Smooth muscle cell (in vitro differentiated cells): ENCODE measurements around the gene IFRD1. TPM values are rescaled to one million over a fixed set of nuclear protein-coding genes. Genes with fewer than 3 reads are reported as not detected.
"Not testable (repeated sequence)": the region's sequence is repeated elsewhere in the genome, so short reads cannot be mapped to it uniquely, and the experiment has no call there.

Experiments used
- DNase-seq: peaks from one replicate; lab custom pipeline; 2025; ENCODE audit not compliant: unreplicated experiment; lab: John Stamatoyannopoulos, UW
- H2AFZ ChIP-seq: fragments of 200-600 bp; sonication (generic); 2 replicates; pipeline ENCODE4 v1.6.0; 2016; ENCODE audit warnings: antibody characterized with exemption, low read depth, mild to moderate bottlenecking
- H3F3A ChIP-seq: fragments of 200-600 bp; sonication (generic); 2 replicates; pipeline ENCODE4 v1.6.0; 2017; ENCODE audit warnings: antibody characterized with exemption, low read depth
- H3K27ac ChIP-seq: fragments of 200-600 bp; sonication (generic); 2 replicates; pipeline ENCODE4 v1.5.1; 2016; ENCODE audit warnings: low read depth, mild to moderate bottlenecking
- H3K27me3 ChIP-seq: fragments of 200-600 bp; sonication (generic); 2 replicates; pipeline ENCODE4 v1.6.1; 2016; ENCODE audit warnings: low read depth, mild to moderate bottlenecking
- H3K36me3 ChIP-seq: fragments of 200-600 bp; sonication (generic); 2 replicates; pipeline ENCODE4 v1.5.1; 2016; ENCODE audit warnings: low read depth
- H3K4me1 ChIP-seq: fragments of 200-600 bp; sonication (generic); 2 replicates; pipeline ENCODE4 v1.5.1; 2016; ENCODE audit warnings: low read depth
- H3K4me2 ChIP-seq: fragments of 200-600 bp; sonication (generic); 2 replicates; pipeline ENCODE4 v1.6.0; 2016; ENCODE audit warnings: mild to moderate bottlenecking
- H3K4me3 ChIP-seq: fragments of 200-600 bp; sonication (generic); 2 replicates; pipeline ENCODE4 v1.5.1; 2016; ENCODE audit warnings: mild to moderate bottlenecking
- H3K79me2 ChIP-seq: fragments of 200-600 bp; sonication (generic); 2 replicates; pipeline ENCODE4 v1.6.0; 2016; ENCODE audit warnings: low read depth, mild to moderate bottlenecking
- H3K9ac ChIP-seq: fragments of 200-600 bp; sonication (generic); 2 replicates; pipeline ENCODE4 v1.6.0; 2016; ENCODE audit warnings: low read depth
- H3K9me3 ChIP-seq: fragments of 200-600 bp; sonication (generic); replicated peaks from 2 replicates; pipeline ENCODE4 v1.5.1; 2016; ENCODE audit warnings: low read depth
- H4K20me1 ChIP-seq: fragments of 200-600 bp; sonication (generic); 2 replicates; pipeline ENCODE4 v1.6.0; 2016; ENCODE audit warnings: low read depth
- CTCF ChIP-seq: fragments of 200-600 bp; sonication (generic); IDR thresholded peaks from 2 replicates; pipeline ENCODE4 v1.5.1; 2017; ENCODE audit warnings: borderline replicate concordance, mild to moderate bottlenecking, antibody characterized with exemption; ENCODE audit not compliant: insufficient read depth, poor library complexity, severe bottlenecking
- WGBS: methylation state at CpG from one replicate; pipeline ENCODE4 v1.1.7; 2016; ENCODE audit warnings: low lambda C conversion rate; 5-methylcytosine and 5-hydroxymethylcytosine counted together
- polyA plus RNA-seq: library from polyadenylated mRNA; unstranded; fragments of >200 nt; fragmentation: Nextera tagmentation; extraction: Ambion mirVana; gene quantifications from 2 replicates; pipeline ENCODE4 v1.2.1, GENCODE V29; 2016
- total RNA-seq: library from RNA; depleted of rRNA; stranded (reverse); fragments of >200 nt; gene quantifications from 2 replicates; pipeline ENCODE4 v1.2.3, GENCODE V29; 2014

The IFRD1 gene
- total and polyA plus RNA-seq, 2 experiments from 2014 or later, result 70.5 to 150 TPM

DNA sequence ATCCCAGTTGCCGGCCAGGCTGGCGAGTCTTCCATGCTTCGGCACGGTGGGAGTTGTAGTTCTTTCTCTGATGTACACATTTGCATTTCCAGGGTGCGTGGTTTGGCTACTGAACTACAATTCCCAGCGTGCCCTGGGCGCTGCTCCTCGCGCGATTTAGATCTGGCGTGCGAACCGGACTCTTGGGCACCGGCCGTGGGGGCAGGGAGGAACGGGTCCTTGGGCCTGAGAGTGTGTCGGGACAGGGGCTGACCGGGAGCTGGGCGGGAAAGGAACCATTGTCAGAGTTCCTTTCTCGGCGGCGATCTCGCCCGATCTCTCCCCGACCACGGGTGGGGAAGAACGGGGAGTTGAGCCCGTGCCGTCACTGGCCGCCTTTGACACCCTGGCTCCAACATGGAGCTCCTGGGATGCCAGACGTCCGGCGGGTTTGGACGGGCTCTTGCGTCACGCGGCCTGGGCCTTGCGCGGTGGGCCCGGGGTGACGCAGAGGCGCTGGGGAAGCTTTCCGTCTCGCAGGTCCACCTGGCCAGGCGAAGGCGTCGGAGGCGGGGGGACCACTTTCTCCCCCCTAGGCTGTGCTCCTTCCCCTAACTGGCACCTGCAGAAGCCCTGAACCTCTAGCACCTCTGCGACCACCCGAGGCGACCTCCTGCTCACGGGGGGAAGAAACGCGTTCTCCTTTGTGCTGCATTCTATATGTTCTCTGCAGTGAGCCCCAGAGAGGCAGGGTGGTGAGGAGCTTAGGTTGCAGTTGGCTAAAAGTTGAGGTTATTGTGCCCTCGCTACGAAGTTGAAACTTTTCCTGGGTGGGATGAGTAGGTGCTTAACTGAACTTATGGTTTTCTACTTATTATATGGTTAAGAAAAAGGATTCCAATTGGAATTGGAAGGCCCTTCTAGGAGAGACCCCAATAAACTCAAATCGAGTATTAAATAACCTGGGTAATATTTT lies 824 bp downstream of the IFRD1 start:
- Histone ChIP-seq H3K4me3 (peak overlapping the region; percentile 100), H3K27ac (peak overlapping the region; percentile 99), H3K9ac (peak overlapping the region; percentile 100), H3K4me2 (peak overlapping the region; percentile 94), H3K9me3 (no peaks in the 10 kb centered on the region), H3F3A (peaks cover 9% of the 10 kb centered on the region), H3K36me3 (peaks cover 5% of the 10 kb centered on the region), H3K27me3 (no peaks in the 10 kb centered on the region), H3K79me2 (peaks cover 57% of the 10 kb centered on the region), H2AFZ (no peak overlapping the region), H3K4me1 (peaks cover 24% of the 10 kb centered on the region), H4K20me1 (peaks cover 56% of the 10 kb centered on the region)
- peak; percentile 81 for DNase-seq
- TF ChIP-seq CTCF, result no peak
- under 1% methylated on average over 57 of the region's 57 CpGs for WGBS

- Histone ChIP-seq H3K27me3 (no peaks in the 10 kb centered on the region), H3K4me1 (peaks cover 24% of the 10 kb centered on the region), H3F3A (peaks cover 12% of the 10 kb centered on the region), H3K36me3 (peaks cover 16% of the 10 kb centered on the region), H3K4me3 (peak overlapping the region; percentile 100), H3K9ac (peak overlapping the region; percentile 100), H2AFZ (no peak overlapping the region), H3K4me2 (peak overlapping the region; percentile 94), H4K20me1 (peaks cover 68% of the 10 kb centered on the region), H3K27ac (peak overlapping the region; percentile 99), H3K79me2 (peaks cover 69% of the 10 kb centered on the region), H3K9me3 (no peaks in the 10 kb centered on the region)
- TF ChIP-seq CTCF, result no peak
- 2% methylated on average over 7 of the region's 7 CpGs for WGBS
- no peak for DNase-seq
Observed at GRCh38 chr7:112452102-112452888, 2.0 kb downstream of the IFRD1 start.

DNA sequence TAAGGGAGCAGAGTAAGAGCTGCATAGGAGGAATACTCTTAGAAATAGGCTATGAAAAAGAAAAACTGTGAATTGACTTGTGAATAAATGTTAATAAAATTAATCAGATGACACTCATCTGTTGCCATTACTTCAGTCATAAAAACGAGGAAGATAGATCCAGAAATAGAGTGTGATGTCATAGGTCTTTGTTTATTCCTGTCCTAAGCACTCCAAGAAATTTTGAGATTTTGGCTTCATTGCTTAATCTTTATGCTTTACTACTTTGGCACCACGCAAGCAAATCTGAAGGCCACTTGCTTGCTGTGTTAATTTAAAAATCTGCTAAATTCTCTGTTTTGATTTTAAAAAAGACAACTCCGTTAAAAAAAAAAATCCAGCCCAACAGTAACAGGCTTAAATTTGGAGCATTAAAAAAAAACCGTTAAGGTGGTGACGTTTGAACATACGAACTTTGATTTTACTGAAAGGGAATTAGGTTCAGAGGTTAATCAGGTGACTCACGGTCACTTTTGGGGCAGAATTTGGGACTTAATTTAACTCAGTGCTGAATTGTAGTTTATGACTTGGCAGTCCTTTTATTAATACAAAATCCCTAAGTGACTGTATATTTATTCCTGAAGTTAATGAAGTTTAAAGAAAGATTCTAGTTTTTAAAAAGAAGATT lies 3.4 kb downstream of the IFRD1 start:
- Histone ChIP-seq H2AFZ (no peak overlapping the region), H3K4me1 (peaks cover 24% of the 10 kb centered on the region), H3K27me3 (no peaks in the 10 kb centered on the region), H3K9ac (peak overlapping the region; percentile 100), H3K36me3 (peaks cover 28% of the 10 kb centered on the region), H4K20me1 (peaks cover 82% of the 10 kb centered on the region), H3K27ac (peak overlapping the region; percentile 99), H3K9me3 (no peaks in the 10 kb centered on the region), H3K79me2 (peaks cover 83% of the 10 kb centered on the region), H3K4me2 (peak overlapping the region; percentile 94), H3K4me3 (peak overlapping the region; percentile 100), H3F3A (peaks cover 12% of the 10 kb centered on the region)
- WGBS, result 56% methylated on average over 7 of the region's 7 CpGs
- DNase-seq, result no peak
- no peak for TF ChIP-seq CTCF

GRCh38 chr7:112454191-112454590 lies 3.9 kb downstream of the IFRD1 start:
- peak overlapping the region; percentile 94 for H3K4me2 ChIP-seq
- peaks cover 84% of the 10 kb centered on the region for H3K79me2 ChIP-seq
- not testable (repeated sequence) for H2AFZ ChIP-seq, H3K9ac ChIP-seq, H3K27me3 ChIP-seq, DNase-seq, H3K9me3 ChIP-seq
- peaks cover 12% of the 10 kb centered on the region for H3F3A ChIP-seq
- peaks cover 32% of the 10 kb centered on the region for H3K36me3 ChIP-seq
- peaks cover 87% of the 10 kb centered on the region for H4K20me1 ChIP-seq
- peaks cover 24% of the 10 kb centered on the region for H3K4me1 ChIP-seq
- peak overlapping the region; percentile 100 for H3K4me3 ChIP-seq
- 96% methylated on average over 6 of the region's 6 CpGs for WGBS
- H3K27ac ChIP-seq, result peak overlapping the region; percentile 99
